Measurements from ENCODE around the gene FBXO3. TPM values are rescaled to one million over a fixed set of nuclear protein-coding genes. Genes with fewer than 3 reads are reported as not detected.
"Not testable (repeated sequence)": the region's sequence is repeated elsewhere in the genome, so short reads cannot be mapped to it uniquely, and the experiment has no call there.

Gene FBXO3
- total and polyA plus RNA-seq, 9 donors, result 22.2 to 34.8 (median 26.2) TPM

DNA sequence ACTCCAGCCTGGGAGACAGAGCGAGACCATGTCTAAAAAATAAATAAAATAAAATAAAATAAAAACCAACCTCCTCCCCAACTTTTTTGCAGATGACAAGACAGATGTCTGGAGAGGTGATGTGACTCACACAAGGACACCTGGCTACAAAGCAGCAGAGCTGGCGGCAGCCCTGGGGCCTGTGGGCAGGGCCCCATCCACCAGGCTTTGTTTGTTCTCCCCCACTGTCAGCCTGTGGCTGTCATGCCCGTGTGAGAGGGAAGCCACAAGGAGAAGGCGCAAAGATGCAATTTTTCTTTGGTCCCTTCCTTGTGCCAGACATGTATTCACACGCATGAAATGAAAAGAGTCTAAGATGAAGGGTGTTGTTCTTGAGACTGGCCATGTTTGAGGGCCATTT lies 54.7 kb downstream of the FBXO3 start:
- 83% methylated on average over 3 of the region's 5 CpGs for WGBS (ENCODE audit: insufficient coverage)
- peaks cover 46% of the 10 kb centered on the region for H3K4me1 ChIP-seq (ENCODE audit: control insufficient read depth, insufficient read depth, low read length)
- no peaks in the 10 kb centered on the region for H3K27me3 ChIP-seq (ENCODE audit: control insufficient read depth, insufficient read depth, low read length)
- H3K36me3 ChIP-seq (ENCODE audit: control insufficient read depth, insufficient read depth, low read length), result peaks cover 48% of the 10 kb centered on the region
- DNase-seq, result no peak
- no peak overlapping the region for H3K4me3 ChIP-seq (ENCODE audit: low read length)
- H3K27ac ChIP-seq (ENCODE audit: low read length), result no peak overlapping the region
- H3K9me3 ChIP-seq (replicated peaks; ENCODE audit: control insufficient read depth, low read depth, low read length), result no peaks in the 10 kb centered on the region

DNA sequence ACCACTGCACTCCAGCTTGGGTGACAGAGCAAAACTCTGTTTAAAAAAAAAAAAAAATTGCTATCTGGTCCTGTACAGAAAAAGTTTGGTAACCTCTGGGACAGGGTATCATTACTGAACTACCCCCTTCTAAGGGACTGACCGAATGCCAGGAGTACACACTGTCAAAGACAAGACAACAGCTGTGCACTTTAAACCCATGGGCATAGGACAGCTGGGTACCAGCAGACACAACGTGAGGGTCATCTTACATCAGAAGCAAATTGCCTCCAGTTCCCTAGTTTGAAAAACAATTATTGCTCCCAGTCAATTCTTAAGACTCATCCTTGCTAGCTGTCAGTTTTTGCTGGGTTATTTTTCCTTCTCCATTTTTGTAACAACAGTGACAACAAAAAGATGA lies 55.9 kb downstream of the FBXO3 start:
- 60% methylated on average over 1 of the region's 2 CpGs for WGBS (ENCODE audit: insufficient coverage)
- H3K9me3 ChIP-seq (replicated peaks; ENCODE audit: control insufficient read depth, low read depth, low read length), result no peaks in the 10 kb centered on the region
- H3K27ac ChIP-seq (ENCODE audit: low read length), result peak overlapping the region; percentile 32
- peaks cover 35% of the 10 kb centered on the region for H3K4me1 ChIP-seq (ENCODE audit: control insufficient read depth, insufficient read depth, low read length)
- H3K27me3 ChIP-seq (ENCODE audit: control insufficient read depth, insufficient read depth, low read length), result no peaks in the 10 kb centered on the region
- no peak overlapping the region for H3K4me3 ChIP-seq (ENCODE audit: low read length)
- DNase-seq, result peak; percentile 63
- H3K36me3 ChIP-seq (ENCODE audit: control insufficient read depth, insufficient read depth, low read length), result peaks cover 53% of the 10 kb centered on the region

DNA sequence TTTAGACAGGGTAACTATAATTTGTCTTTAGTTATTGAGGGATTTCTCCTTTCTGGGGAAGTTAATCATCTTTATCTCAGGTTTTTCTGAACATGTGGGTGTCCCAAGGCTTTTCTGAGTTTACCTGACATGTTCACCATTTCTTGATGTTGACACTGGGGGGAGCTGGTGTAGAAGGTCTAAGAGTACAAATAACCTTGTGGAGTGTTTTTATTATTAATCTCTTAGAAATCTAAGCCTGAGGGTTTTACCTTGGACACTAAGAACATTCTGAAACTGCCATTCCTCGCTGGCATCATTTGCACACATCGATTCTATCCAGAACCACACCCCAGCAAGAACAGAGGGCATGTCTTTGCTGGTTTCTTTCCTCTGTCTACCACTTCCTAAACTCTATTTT lies 58.1 kb downstream of the FBXO3 start:
- peaks cover 15% of the 10 kb centered on the region for H3K4me1 ChIP-seq (ENCODE audit: control insufficient read depth, insufficient read depth, low read length)
- H3K27me3 ChIP-seq (ENCODE audit: control insufficient read depth, insufficient read depth, low read length), result no peaks in the 10 kb centered on the region
- peaks cover 54% of the 10 kb centered on the region for H3K36me3 ChIP-seq (ENCODE audit: control insufficient read depth, insufficient read depth, low read length)
- H3K27ac ChIP-seq (ENCODE audit: low read length), result no peak overlapping the region
- DNase-seq, result no peak
- no CpG with 5 or more reads among the region's 2 CpGs for WGBS (ENCODE audit: insufficient coverage)
- H3K9me3 ChIP-seq (replicated peaks; ENCODE audit: control insufficient read depth, low read depth, low read length), result no peaks in the 10 kb centered on the region
- no peak overlapping the region for H3K4me3 ChIP-seq (ENCODE audit: low read length)

DNA sequence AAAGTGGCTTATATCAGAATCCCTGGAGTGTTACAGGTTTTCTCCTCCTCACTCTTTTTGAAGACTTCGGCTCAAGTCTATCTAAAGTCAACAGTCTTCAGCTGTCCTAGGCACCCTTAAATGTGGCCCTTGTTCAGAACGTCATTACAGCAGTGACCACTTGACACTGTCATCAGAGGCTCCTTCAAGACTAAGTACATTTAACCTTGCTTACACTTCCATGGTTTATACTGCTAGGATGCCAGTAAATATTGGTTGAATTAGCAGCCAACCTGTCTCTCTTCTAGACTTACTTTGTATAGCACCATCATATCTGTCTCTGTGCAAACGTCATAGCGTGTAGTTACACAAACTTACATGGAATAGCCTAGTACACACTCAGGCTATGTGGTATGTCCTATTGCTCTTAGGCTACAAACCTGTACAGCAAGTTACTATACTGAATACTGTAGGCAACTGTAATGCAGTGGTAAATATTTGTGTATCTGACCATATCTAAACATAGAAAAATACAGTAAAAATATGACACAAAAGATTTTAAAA lies 60.4 kb downstream of the FBXO3 start:
- Histone ChIP-seq H3K4me1 (ENCODE audit: control insufficient read depth, insufficient read depth, low read length) (peaks cover under 1% of the 10 kb centered on the region), H3K27ac (ENCODE audit: low read length) (no peak overlapping the region), H3K9me3 (replicated peaks; ENCODE audit: control insufficient read depth, low read depth, low read length) (no peaks in the 10 kb centered on the region), H3K36me3 (ENCODE audit: control insufficient read depth, insufficient read depth, low read length) (peaks cover 50% of the 10 kb centered on the region), H3K4me3 (ENCODE audit: low read length) (no peak overlapping the region), H3K27me3 (ENCODE audit: control insufficient read depth, insufficient read depth, low read length) (no peaks in the 10 kb centered on the region)
- no CpG with 5 or more reads among the region's 4 CpGs for WGBS (ENCODE audit: insufficient coverage)
- DNase-seq, result no peak

DNA sequence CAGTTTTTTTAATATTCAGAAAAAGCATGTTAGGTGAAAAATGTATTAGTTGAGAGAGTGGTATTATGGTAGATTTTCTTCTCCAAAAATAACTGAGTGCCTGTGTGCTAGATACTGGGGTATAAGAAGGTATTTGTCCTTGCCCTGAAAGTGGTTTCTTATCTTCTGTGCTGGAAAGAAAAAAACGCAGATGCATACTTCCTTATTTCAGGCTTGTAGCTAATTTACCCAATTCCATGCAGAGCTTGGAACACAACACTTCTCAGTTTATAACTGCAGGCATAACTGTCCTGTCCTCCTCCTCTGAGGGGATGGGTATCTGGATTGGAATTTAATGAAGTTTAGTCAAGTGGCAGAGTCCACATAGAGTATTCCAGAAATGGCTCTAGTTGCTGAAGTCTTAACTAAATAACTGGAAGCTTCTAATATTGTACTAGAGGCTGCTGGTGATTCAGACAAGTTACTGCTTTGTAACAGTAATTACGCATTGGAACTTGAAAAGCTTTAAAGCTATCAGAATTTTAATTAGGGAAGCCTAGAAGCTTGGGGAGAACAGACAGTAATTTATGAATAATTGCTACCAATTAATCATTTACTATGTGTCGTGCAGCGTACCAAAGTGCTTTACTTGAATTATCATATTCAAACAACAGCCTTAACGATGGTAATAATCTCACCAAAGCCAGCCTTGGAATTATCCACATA lies 61.0 kb downstream of the FBXO3 start:
- no peak for DNase-seq
- H3K27me3 ChIP-seq (ENCODE audit: control insufficient read depth, insufficient read depth, low read length), result no peaks in the 10 kb centered on the region
- no peak overlapping the region for H3K4me3 ChIP-seq (ENCODE audit: low read length)
- no peak overlapping the region for H3K27ac ChIP-seq (ENCODE audit: low read length)
- 83% methylated on average over 1 of the region's 5 CpGs for WGBS (ENCODE audit: insufficient coverage)
- H3K4me1 ChIP-seq (ENCODE audit: control insufficient read depth, insufficient read depth, low read length), result no peaks in the 10 kb centered on the region
- peaks cover 48% of the 10 kb centered on the region for H3K36me3 ChIP-seq (ENCODE audit: control insufficient read depth, insufficient read depth, low read length)
- H3K9me3 ChIP-seq (replicated peaks; ENCODE audit: control insufficient read depth, low read depth, low read length), result no peaks in the 10 kb centered on the region

DNA sequence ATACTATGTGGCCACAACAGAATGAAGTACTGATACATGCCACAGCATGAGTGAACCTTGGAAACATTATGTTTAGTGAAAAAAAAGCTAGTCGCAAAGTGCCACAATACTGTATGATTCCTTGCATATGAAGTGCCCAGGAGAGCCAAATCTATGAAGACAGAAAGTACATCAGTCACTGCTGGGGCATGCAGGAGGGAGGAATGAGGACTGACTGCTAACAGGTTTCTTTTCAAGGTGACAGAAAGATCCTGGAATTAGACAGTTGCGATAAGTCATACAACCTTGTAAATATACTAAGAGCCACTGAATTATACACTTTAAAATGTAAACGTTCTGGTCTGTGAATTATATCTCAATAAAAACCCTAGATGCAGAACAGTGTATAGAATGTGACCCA lies 61.9 kb downstream of the FBXO3 start:
- DNase-seq, result no peak
- Histone ChIP-seq H3K9me3 (replicated peaks; ENCODE audit: control insufficient read depth, low read depth, low read length) (no peaks in the 10 kb centered on the region), H3K4me3 (ENCODE audit: low read length) (no peak overlapping the region), H3K36me3 (ENCODE audit: control insufficient read depth, insufficient read depth, low read length) (peaks cover 51% of the 10 kb centered on the region), H3K27ac (ENCODE audit: low read length) (no peak overlapping the region), H3K4me1 (ENCODE audit: control insufficient read depth, insufficient read depth, low read length) (peaks cover under 1% of the 10 kb centered on the region), H3K27me3 (ENCODE audit: control insufficient read depth, insufficient read depth, low read length) (no peaks in the 10 kb centered on the region)
- 100% methylated on average over 1 of the region's 3 CpGs for WGBS (ENCODE audit: insufficient coverage)

DNA sequence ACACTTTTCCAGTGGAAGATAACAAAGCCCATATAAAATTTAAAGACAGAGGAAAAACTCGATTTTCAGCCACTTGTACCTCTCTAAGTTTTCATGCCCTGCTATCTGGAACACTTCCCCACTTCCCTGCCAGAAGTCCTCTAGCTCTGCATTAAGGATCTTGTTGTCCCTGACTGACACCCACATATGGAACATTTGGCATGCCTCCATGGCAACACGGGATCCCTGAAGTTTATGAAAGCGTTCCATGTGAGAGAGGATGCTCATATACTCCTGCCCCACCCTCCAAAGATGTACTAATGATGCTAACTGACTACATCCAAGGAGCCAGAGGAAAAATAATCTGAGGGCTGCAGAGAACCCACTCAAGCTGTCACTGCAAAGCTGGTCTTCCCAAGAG lies 64.9 kb downstream of the FBXO3 start:
- Histone ChIP-seq H3K4me3 (ENCODE audit: low read length) (no peak overlapping the region), H3K9me3 (replicated peaks; ENCODE audit: control insufficient read depth, low read depth, low read length) (no peaks in the 10 kb centered on the region), H3K27me3 (ENCODE audit: control insufficient read depth, insufficient read depth, low read length) (no peaks in the 10 kb centered on the region), H3K27ac (ENCODE audit: low read length) (no peak overlapping the region), H3K4me1 (ENCODE audit: control insufficient read depth, insufficient read depth, low read length) (peaks cover 8% of the 10 kb centered on the region), H3K36me3 (ENCODE audit: control insufficient read depth, insufficient read depth, low read length) (peaks cover 31% of the 10 kb centered on the region)
- no CpG with 5 or more reads among the region's 3 CpGs for WGBS (ENCODE audit: insufficient coverage)
- DNase-seq, result peak; percentile 70

DNA sequence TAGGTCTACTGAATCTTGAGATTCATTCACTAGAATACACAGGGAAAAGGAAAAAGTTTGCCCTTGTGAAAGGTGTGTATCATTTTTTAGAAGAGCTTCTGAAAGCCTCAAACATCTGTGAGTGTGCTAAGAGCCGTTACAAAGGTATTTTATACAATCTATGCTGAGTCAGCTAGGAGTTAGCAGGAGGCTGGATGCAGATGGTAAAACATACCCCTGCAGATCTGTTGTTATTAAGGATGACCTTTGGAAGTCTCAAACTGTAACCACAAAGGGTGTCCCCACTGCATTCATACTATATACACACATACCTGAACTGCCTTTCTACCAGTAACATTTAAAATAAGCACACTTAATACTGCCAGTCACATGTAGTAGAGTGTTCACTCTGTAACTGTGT lies 65.3 kb downstream of the FBXO3 start:
- no peak overlapping the region for H3K27ac ChIP-seq (ENCODE audit: low read length)
- no CpG with 5 or more reads among the region's 1 CpG for WGBS (ENCODE audit: insufficient coverage)
- peaks cover 30% of the 10 kb centered on the region for H3K36me3 ChIP-seq (ENCODE audit: control insufficient read depth, insufficient read depth, low read length)
- H3K27me3 ChIP-seq (ENCODE audit: control insufficient read depth, insufficient read depth, low read length), result no peaks in the 10 kb centered on the region
- no peak for DNase-seq
- H3K4me1 ChIP-seq (ENCODE audit: control insufficient read depth, insufficient read depth, low read length), result peaks cover 11% of the 10 kb centered on the region
- no peak overlapping the region for H3K4me3 ChIP-seq (ENCODE audit: low read length)
- H3K9me3 ChIP-seq (replicated peaks; ENCODE audit: control insufficient read depth, low read depth, low read length), result no peaks in the 10 kb centered on the region

DNA sequence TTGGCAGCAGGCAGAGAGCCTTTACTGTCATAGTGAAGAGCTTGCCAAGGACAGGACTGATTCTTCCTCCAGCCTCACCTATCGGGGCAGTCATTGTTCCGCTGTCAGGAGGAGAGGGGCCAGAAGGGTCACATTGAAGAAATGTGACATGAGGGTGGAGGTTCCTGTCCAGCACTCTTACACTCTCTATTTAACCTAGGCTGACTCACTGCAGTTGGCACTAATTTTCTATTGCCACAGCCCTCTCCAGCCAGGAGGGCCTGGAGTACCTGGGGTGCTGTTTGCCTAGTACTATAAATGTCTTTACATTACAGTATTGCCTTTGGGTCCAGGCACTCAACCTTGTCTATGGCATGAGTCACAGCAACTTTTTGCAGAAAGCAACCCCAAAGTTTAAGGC lies 66.5 kb downstream of the FBXO3 start:
- H3K27ac ChIP-seq (ENCODE audit: low read length); H3K4me3 ChIP-seq (ENCODE audit: low read length); DNase-seq; H3K27me3 ChIP-seq (ENCODE audit: control insufficient read depth, insufficient read depth, low read length); H3K9me3 ChIP-seq (replicated peaks; ENCODE audit: control insufficient read depth, low read depth, low read length): not testable (repeated sequence)
- H3K4me1 ChIP-seq (ENCODE audit: control insufficient read depth, insufficient read depth, low read length), result peaks cover 17% of the 10 kb centered on the region
- no CpG with 5 or more reads among the region's 2 CpGs for WGBS (ENCODE audit: insufficient coverage)
- peaks cover 26% of the 10 kb centered on the region for H3K36me3 ChIP-seq (ENCODE audit: control insufficient read depth, insufficient read depth, low read length)

DNA sequence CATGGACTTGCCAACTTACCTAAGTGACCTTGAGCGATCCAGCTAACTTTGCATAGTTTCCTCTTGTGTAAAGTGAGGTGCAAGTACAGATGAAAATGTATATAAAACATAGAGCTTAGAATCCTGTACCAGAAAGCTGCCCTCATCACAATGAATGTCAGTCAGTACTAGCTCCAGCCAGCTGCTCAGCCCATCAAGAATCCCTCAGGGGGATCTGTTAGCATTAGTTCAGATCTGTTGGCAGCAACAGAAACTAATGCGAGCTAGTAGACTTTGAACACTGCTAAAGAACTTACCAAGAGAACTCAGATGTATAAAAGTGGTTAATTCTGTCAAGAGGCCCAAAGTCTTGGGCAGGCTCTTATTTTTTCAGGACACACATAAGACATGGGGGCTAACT lies 67.4 kb downstream of the FBXO3 start:
- Histone ChIP-seq H3K4me3 (ENCODE audit: low read length) (no peak overlapping the region), H3K27me3 (ENCODE audit: control insufficient read depth, insufficient read depth, low read length) (no peaks in the 10 kb centered on the region), H3K36me3 (ENCODE audit: control insufficient read depth, insufficient read depth, low read length) (peaks cover 24% of the 10 kb centered on the region), H3K27ac (ENCODE audit: low read length) (peak overlapping the region; percentile 30), H3K4me1 (ENCODE audit: control insufficient read depth, insufficient read depth, low read length) (peaks cover 21% of the 10 kb centered on the region), H3K9me3 (replicated peaks; ENCODE audit: control insufficient read depth, low read depth, low read length) (no peaks in the 10 kb centered on the region)
- peak; percentile 57 for DNase-seq
- 17% methylated on average over 1 of the region's 2 CpGs for WGBS (ENCODE audit: insufficient coverage)

Measured in muscle of leg (tissue), 11 donors.